Fibroblast of upper back skin (primary cell): ENCODE data around the gene TMEM30B.

ENCODE experiments used
- DNase-seq: peaks from one replicate; pipeline ENCODE4 v3.0.0-alpha.2; 2013

Gene TMEM30B

GRCh38 chr14:61229981-61230380 lies 51.2 kb downstream of the TMEM30B start:
- DNase-seq: no peak

DNA sequence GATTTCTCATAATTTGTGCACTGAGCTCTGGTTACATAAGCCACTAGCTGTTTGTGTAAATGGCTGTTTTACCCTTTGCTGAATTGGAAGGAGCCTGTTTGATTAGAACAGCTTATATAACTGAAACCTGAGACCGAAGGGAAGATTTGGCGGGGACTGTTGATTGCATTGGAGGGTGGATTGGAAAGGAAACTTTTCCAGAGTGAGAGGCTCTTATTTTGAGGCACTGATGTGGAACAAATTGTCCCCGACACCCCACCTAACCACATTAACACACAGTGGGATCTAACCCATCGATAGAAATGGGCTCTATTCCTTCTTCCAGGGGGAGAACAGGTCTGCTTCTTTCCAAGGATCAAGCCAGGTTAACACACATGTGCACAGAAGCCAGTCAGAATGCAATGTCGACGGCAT lies 51.7 kb downstream of the TMEM30B start:
- no peak for DNase-seq

DNA sequence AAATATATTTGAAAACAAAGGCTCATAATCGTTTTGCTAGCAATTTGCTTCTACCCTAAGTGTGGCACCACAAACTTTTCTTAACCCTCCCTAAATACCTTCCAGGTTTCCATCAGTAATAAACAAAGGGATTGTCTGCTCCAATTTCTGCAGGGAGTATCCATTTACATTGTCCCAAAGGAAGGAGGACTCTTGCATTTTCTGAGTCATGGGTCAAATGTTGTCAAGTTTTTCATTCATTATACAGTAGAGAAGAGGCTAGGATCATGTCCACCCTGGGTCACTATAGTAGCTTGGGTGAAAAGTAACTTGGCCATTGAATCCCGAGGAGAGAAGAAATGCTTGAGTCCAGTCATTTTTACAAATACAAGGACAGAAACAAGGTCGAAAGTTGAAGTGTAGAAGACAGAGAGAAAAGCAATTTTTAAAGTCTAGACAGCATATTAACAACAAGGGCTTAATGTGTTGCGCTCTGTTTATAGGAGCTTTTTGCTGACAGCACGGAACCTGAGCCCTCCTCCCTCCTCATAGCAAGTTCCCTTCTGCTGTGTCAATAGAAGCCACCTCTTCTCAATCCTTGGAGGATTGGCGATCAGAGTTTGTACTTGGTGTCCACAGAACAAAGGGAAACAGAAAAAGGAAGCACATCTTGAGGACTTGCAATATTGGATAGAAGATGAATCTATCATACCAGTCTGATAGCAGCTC lies 53.1 kb downstream of the TMEM30B start:
- no peak for DNase-seq
